HG03342 (cell line): Measurements from ENCODE around the gene ARHGEF7.

ENCODE experiments used
- ATAC-seq: cut with Tn5 transposase; IDR thresholded peaks from one replicate; pipeline ENCODE4 v1.9.1; 2021; ENCODE audit warnings: mild to moderate bottlenecking, moderate library complexity; ENCODE audit not compliant: unreplicated experiment

Gene ARHGEF7

DNA sequence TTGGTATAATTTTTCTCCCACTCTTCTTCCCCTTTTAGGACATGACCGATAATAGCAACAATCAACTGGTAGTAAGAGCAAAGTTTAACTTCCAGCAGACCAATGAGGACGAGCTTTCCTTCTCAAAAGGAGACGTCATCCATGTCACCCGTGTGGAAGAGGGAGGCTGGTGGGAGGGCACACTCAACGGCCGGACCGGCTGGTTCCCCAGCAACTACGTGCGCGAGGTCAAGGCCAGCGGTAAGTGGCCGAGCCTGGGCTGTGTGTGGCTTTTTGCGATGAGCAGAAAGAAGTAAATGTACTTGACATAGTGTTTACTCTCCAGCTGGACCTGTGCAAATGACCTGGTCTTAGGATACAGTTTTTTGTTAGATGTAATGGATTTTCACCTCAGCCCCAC lies 102.5 kb downstream of the ARHGEF7 start:
- ATAC-seq = no peak

DNA sequence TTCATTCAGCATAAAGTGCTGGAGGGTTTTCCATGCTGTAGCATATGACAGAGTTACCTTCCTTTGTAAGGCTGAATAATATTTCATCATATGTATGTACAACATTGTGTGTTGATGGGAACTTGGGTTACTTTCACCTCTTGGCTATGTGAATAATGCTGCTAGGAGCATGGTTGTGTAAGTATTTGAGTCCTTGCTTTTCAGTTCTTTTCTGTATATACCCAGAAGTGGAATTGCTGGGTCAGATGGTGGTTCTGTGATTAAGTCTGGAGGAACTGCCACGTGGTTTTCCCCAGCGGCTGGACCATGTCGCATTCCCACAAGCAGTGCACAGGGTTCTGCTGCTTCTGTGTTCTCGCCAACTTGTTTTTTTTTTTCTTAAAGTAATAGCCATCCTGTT lies 104.2 kb downstream of the ARHGEF7 start:
- ATAC-seq = no peak

DNA sequence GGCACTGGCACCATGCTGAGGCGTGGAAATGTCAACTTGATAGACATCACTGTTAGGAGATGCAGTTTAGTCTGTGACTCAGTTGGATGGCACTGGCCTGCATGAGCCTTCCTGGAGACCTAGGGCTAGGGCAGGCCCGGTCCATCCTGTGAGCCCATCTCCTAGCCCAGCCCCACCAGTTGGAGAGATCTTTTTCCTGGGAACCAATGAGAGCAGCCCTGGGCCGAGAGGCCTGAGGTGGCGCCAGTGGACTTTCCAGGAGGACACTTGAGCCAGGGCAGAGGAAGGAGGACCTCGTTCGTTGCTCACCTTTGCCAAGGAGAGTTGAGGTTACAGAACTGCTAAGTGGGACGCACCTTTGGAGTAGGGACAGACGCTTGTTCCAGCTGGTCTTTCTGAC lies 104.8 kb downstream of the ARHGEF7 start:
- no peak for ATAC-seq

- no peak for ATAC-seq
These were observed 110.1 kb downstream of the ARHGEF7 start for GRCh38 chr13:111225166-111225565.

- no peak for ATAC-seq
These were observed 110.9 kb downstream of the ARHGEF7 start for GRCh38 chr13:111225810-111226546.

GRCh38 chr13:111227405-111227804 lies 112.3 kb downstream of the ARHGEF7 start:
- no peak for ATAC-seq

DNA sequence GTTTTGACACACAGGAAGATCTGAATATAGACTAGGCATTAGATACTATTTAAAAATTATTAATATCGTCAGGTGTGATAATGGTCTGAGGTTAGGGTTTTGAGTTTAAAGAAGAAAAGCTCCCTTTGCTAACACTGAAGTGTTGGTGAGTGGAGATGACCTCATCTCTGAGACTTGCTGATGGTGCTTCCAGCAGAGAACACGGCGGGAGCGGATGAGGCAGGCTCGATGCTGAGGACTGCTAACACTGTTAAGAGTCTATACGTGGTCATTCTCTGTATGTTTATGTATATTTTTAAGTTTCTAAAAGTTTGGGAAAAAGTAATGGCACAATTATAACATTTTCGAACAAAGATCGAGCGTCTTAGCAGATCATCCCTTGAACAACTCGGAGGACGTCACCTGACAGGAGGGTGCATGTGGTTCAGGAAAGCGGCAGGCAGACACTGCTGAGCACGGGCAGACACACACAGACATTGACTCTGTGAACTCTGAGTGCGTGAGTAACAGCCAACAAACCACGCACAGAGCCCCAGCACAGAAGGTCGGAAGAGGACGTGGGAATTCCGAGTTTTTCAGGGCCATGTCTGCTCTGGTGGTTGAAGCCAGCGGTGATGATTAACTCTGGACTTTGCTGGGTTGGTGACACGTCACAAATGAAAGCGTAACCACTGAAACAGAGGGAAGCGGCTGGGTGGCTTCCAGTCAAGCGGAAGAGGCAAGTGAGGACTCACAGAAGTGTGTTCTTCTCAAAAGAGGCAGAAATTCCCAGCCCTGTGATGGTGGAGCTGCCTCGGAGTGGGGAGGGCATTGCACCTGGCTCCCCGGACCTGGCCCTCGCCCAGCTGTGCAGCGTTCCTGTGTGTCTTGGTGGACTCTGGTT lies 113.4 kb downstream of the ARHGEF7 start:
- no peak for ATAC-seq

DNA sequence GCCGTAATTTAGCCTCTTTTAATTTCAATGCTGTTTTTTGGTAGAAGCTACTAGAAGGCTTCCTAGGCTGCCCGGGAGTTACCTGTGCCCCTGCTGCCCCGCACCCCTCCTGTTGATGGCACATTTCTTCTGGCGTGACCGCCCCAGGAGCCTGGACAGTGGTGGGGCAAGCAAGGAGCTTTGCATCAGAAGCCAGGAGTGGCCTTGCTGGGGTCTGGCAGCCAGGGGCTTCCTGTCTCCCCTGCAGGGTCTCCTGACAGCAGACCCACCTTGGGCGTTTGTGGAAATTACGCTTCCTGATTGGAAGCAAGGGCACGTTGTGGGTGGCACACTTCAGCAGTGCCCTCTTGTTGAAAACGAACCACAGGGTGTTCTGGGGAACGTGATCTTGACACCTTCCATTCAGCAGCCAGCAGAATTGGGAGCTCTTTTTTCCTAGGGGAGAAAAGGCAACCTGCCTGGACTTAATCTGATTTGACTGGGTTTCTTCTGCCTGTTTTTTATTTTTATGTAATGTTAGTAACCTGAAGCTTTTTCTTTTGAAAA lies 115.3 kb downstream of the ARHGEF7 start:
- no peak for ATAC-seq

DNA sequence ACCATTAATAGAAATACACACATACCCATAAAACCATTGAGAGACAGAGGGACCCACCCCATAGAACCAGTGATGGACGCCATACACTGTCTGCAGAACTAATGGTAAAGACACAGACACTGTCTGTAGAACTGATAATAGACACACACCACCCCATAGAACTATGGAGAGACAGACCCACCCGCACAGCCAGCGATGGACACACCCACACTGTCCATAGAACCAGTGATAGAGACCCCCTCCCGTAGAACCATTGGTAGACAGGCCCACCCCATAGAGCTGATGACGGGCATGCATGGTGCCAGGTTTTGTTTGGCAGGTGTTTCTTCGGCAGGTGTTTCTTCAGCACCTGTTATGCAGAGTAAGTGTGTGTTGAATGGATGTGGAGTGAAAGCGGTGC lies 117.1 kb downstream of the ARHGEF7 start:
- no peak for ATAC-seq

GRCh38 chr13:111233080-111233479 lies 118.0 kb downstream of the ARHGEF7 start:
- ATAC-seq = no peak

GRCh38 chr13:111239764-111240670 lies 124.9 kb downstream of the ARHGEF7 start:
- ATAC-seq = no peak

GRCh38 chr13:111241006-111241755 lies 126.1 kb downstream of the ARHGEF7 start:
- no peak for ATAC-seq

GRCh38 chr13:111241862-111242261 lies 126.8 kb downstream of the ARHGEF7 start:
- ATAC-seq = no peak

- no peak for ATAC-seq
These were observed 127.5 kb downstream of the ARHGEF7 start for GRCh38 chr13:111242585-111242984.

DNA sequence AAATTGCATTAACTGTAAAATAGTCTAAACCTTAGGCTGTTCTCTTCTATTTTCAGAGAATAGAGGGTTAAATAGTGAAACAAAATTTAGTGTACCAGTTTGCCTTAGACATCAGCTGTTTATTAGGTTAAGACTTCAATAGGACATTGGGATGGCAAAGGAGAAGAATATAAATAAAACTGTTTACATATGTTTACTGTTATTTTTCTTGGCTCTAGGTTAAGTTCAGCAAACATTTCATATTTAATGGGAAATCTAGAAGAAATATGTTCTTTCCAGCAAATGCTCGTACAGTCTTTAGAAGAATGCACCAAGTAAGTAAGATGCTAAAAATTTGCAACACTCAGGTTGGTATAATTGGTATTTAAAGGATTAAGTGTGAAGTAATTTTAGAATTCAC lies 128.9 kb downstream of the ARHGEF7 start:
- no peak for ATAC-seq

DNA sequence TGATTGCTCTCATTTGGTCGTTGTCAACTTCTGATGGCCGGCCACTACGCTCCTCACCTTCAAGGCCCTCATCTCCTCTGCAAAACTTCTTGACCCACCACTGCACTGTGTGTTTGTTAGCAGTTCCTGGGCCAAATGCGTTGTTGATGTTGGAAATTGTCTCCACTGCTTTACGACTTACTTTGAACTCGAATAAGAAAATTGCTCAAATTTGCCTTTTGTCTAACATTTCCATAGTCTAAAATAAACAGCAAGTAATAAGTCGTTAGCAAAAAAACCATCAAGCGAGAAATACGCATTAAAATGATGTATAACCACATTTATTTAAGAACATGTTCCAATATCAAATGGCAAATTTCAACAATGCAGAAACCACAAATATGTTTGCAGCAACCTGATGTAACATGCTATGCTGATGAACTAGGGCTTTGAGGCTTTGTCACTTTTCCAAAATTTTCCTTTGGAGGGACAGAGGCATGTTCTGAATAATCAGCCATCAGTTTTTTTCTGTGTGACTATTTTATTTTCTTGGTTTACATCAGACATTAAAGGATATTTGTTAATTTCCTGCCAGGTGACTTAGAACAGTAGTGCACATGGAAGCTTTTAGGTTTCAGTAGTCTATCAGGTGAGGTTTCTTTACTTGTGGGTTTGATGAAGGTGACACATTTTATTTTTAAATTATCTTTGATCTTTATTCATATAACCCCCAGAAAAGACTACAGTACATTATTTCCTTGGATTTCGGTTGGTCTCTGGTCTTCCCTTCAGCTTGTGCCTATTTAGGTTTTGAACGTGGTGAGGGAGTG lies 130.7 kb downstream of the ARHGEF7 start:
- ATAC-seq = no peak

GRCh38 chr13:111247552-111247951 lies 132.4 kb downstream of the ARHGEF7 start:
- ATAC-seq = no peak

- ATAC-seq = no peak
These were observed 133.7 kb downstream of the ARHGEF7 start for GRCh38 chr13:111248822-111249221.

DNA sequence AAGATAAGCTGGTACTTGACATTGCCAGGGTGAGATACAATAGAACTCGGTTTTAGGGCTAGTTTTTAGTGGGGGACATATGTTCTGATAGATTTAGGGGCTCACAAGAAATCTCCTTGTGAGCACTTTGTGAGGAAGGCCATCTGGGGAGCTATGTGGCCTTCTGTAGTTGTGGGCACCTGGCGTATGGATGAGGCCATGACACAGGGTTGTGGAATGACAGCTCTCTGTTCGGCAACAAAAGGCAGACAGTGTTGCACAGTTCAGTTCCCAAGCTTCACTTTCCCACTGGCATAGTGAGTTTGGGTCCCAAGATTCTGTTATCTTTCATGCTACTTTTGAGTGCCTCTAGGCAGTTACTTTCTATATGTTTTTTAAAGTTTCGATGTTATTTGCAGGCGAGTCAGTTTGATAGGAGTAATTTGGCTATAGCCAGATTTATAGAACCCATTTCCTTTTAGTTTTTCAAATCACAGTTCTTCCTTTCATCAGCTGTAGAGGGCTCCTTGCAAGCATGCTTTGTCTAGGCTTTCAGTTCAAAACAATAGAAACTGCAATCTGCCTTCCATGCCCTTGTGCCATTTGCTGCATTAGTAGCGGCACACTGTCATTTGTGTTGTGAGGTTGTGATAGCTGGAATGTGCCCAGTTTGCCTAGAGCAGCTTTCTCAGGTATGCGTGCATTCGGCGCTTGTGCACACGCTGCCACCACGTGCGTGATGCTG lies 134.7 kb downstream of the ARHGEF7 start:
- ATAC-seq = no peak
